Nucleus accumbens (tissue), 56 donors: ENCODE results near the gene TMEM237.
"Not testable (repeated sequence)": the region's sequence is repeated elsewhere in the genome, so short reads cannot be mapped to it uniquely, and the experiment has no call there.

Source experiments
- DNase-seq, 56 donors: peaks; one replicate each; lab custom pipeline; 2025; lab: John Stamatoyannopoulos, UW

TMEM237 gene

DNA sequence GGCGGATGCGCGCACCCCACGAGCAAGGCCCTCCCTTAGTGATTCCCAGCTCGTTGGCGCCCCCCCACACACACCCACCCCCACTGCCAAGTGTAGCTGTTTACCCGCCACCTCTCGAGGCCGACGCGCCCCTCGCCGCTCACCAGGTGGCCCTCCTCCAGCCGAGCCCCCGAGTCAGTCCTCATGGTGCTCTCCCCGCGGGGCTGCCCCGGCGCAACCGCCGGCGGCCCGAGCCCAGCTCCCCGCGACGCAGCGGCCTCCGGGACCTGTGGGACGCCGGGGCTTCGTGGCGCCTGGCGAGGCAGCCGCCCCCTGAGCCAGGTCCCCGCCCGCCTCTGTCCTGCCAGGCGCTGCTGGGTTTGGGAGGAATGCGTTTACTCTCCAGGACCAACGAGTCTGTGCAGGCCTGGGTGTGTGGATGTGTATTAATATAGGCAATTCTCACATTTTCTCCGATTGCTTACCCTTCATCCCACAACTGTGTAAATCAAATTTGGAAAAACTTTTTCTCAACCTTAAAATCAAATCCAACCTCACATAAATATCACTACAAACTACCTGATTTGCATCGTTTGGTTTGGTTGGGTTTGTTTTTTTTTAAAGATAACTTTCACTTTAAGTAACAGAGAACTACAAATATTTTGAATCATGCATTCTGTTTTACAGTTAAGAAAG lies at the start of gene TMEM237:
TSS of gene TMEM237 (minus strand) at position 288 of the 675 bp plus-strand sequence. CDS start at position 185, 103 bp downstream.
- DNase-seq: peak in 36 of 56 donors; percentile 9 to 83 (median 56)

DNA sequence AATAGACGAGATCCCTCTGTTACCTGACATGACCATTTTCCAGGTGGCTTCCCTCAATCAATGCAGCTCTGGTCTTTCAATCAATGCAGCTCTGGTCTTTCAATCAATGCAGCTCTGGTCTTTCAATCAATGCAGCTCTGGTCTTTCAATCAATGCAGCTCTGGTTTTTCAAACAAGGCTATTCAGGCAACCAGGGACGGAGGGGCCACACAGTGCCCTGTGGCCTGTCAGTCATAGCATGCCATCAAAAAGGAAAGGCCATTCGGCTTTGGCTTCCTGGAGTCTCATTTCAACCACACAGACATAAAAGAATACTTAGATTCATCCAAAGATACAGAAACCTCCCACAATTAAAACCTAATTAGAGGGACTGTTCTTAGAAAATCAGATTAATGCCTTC lies 41.9 kb upstream of the TMEM237 start:
- DNase-seq: no peak

GRCh38 chr2:201680743-201681142 lies 37.4 kb upstream of the TMEM237 start:
- no peak for DNase-seq

- no peak for DNase-seq
Measured at GRCh38 chr2:201678401-201678800, 35.1 kb upstream of the TMEM237 start.

DNA sequence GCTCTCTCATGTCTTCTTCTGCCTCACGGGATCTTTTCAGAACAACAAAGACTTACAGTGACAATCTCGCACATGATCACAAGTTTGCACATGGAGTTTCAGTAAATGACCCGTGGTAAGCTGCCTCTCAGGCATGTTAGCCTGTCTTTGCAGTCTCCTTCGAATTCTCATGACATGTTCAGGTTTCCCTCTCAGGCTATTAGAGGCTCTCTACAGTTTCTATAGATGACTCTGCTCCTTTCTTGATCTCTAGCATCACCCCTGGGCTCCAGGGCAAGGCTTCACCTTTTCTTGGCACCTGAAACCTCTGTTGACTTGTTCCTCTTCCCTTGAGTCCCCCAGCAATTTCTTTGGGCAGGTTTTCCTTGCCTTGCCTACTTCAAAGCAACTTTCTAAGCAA lies 32.2 kb upstream of the TMEM237 start:
- DNase-seq: no peak

GRCh38 chr2:201674794-201675193 lies 31.5 kb upstream of the TMEM237 start:
- DNase-seq: no peak

GRCh38 chr2:201674298-201674697 lies 31.0 kb upstream of the TMEM237 start:
- no peak for DNase-seq

- no peak for DNase-seq
Measured at GRCh38 chr2:201673546-201673945, 30.2 kb upstream of the TMEM237 start.

- DNase-seq: not testable (repeated sequence)
Measured at GRCh38 chr2:201671205-201671604, 27.9 kb upstream of the TMEM237 start.

DNA sequence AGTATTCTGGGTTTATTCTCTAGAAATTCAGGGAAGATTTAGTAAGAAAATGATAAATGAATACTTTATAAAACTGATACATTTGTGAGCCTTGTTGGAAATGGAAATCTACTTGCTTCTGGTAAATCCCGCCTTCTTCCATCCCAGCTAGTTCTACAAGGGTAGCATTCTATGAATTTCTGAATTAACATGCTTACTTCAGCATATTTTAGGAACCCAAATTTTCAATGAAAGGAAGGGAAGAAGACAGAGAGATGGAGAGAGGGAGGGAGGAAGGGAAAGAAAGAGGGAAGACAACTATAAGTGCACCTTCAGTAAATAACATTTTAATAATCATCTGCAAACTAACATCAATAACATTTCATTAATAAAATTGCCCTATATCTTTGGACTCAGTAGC lies 26.6 kb upstream of the TMEM237 start:
- DNase-seq: no peak

DNA sequence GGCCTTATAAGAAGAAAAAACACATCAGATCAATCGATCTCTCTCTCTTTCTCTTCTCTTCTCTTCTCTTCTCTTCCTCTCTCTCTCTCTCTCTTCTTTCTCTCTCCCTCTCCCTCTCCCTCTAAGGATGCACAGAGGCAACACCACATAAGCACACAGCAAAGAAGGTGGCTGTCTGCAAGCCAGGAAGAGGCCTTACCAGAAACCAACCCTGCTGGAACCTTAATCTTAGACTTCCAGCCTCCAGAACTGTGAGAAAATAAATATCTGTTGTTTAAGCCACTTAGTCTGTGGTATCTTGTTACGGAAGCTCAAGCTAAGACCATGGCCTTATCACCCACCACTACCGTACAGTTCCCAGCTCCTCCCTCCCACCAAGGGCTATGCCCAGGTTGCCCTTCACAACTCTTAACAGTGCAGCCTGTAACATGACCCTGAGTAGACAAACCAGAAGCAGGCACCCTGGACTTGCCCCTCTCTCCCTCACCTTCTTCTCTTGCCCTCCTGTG lies 25.2 kb upstream of the TMEM237 start:
- DNase-seq: no peak

- no peak for DNase-seq
Measured at GRCh38 chr2:201664334-201664733, 21.0 kb upstream of the TMEM237 start.

DNA sequence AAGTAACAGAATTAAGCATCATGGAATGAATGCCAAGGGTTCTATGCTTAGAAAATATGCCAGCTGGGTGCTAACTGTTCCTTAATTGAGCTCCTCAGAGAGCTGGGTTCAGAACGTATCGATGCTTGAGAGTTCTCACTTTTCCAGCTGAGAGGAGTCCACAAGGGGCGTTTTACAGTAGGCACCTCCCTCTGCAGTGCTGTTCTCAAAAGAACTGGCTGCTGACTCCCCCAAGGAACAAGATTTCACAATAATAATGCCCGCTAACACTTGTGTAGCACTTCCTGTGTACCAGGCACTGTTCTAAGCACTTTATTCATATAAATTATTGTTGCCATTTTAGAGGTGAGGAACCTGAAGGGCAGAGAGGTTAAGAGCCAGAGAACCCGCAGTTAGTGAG lies 18.1 kb upstream of the TMEM237 start:
- no peak for DNase-seq

GRCh38 chr2:201660293-201660895 lies 17.1 kb upstream of the TMEM237 start:
- no peak for DNase-seq

GRCh38 chr2:201656740-201657139 lies 13.4 kb upstream of the TMEM237 start:
- DNase-seq: no peak

DNA sequence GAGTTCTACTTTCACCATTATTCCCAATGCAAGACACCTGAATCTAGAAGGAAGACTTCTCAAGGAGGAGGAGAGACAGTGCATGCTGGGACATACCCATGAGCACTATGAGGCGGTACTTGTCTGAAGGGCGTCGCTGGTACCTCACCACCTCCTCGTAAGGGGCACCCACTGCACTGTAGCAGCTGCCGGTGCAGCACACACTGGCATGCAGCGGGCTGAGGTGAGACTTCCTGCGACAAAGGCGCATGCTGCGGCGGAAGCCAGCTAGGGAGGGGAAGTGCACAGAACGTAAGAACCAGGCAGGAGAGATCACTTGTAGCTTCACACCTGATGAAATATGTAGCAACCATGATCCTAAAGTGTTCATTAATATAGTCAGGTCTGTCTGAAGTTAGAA lies 12.8 kb upstream of the TMEM237 start:
- DNase-seq: no peak

DNA sequence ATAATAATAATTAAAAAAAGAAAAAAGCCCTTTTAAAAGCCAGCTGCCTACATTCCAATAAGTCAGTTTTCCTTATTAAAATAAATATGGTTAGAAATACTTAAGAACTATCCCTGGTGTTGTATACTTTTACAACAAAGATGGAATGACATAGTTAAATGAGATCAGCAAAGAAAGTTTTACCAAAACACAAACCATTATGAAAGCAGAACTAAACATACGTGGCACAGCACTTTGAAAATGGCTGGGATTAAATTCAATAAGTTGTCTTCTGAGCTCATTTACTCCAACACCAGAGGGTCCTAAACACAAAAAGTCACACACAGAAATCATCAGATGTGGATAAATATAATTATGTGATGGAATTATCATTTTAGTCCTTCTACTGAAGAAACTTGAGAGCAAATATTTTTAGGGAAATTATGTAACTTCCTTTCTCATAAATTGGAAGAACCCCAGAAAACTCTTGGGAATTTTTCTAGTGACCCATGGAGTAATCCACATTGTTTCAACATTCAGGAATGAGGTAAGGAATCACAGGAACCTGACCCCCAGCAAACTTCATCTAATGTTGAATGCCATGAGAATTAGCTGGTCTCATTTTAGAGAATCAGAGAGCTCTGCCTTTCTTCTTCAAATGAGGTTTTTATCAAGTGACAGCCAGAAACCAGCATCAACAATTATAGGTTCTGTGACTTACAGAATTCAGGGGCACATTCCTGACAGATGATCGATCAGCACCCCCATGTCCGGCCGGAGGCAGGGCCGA lies 11.5 kb upstream of the TMEM237 start:
- DNase-seq: no peak

GRCh38 chr2:201653221-201653620 lies 9.9 kb upstream of the TMEM237 start:
- no peak for DNase-seq

GRCh38 chr2:201649442-201649841 lies 6.1 kb upstream of the TMEM237 start:
- DNase-seq: no peak

GRCh38 chr2:201647431-201647830 lies 4.1 kb upstream of the TMEM237 start:
- DNase-seq: no peak

GRCh38 chr2:201644001-201644400 lies 698 bp upstream of the TMEM237 start:
- DNase-seq: peak in 8 of 56 donors; percentile 1 to 27 (median 4)
